ENCODE measurements around the gene FOXA1.
"Not testable (repeated sequence)": the region's sequence is repeated elsewhere in the genome, so short reads cannot be mapped to it uniquely, and the experiment has no call there.

Gene FOXA1

DNA sequence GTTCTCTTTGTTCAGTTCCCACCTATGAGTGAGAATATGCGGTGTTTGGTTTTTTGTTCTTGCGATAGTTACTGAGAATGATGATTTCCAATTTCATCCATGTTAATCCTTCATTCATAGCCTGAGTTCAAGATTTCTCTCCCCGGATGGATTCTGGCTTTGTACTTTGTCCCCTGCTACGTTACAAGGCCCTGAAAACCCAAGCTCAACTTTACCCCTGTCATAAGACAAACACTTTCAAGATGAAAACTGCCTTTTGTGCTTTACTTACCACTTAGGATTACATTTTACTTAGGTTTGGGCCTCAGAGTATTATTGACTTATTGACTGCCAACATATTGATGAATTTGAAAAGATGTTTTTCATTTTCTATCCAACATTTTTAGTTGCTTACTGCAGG, 36.3 kb downstream of the FOXA1 start:
- DNase-seq (ENCODE audit: low read depth): no peak

GRCh38 chr14:37555596-37555995, 39.5 kb downstream of the FOXA1 start:
- DNase-seq (ENCODE audit: low read depth): not testable (repeated sequence)

- DNase-seq (ENCODE audit: low read depth): no peak
These were observed 41.0 kb downstream of the FOXA1 start for GRCh38 chr14:37553935-37554550.

DNA sequence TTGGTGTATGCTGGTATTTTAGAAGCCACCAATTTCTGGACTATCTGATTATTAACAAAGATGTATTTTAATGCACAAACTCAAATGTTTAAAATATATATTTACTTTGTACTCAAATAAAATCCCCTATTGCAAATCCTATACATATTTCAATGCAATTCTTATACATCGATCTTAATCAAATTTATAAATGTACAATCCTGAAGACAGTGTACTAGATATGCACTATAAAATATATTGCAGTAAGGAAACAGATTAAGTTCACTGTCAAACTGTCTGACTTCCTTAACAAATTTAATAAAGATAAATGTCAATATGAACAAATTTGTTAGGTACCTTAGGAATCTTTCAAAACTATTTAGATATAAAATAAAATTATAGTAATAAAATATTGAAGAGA, 43.9 kb downstream of the FOXA1 start:
- no peak for DNase-seq (ENCODE audit: low read depth)

DNA sequence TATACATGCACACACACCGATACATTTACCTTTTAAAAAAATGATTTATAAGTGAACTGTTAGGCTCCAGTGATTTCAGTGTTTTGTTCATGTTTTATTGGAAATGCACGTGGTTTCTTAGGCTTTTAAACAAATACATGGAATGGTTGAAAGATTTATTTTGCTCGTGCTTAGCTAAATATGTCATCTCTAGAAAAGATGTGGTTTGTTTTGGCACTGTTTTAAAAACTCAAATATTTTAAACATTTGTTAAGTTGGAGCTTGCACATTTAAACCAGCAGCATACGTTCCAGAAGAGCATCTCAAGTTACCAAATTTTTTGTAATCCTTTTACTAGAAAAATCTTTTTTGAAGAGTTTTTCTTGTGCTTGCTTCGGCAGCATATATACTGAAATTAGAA, 44.5 kb downstream of the FOXA1 start:
- peak; percentile 42 for DNase-seq (ENCODE audit: low read depth)

DNA sequence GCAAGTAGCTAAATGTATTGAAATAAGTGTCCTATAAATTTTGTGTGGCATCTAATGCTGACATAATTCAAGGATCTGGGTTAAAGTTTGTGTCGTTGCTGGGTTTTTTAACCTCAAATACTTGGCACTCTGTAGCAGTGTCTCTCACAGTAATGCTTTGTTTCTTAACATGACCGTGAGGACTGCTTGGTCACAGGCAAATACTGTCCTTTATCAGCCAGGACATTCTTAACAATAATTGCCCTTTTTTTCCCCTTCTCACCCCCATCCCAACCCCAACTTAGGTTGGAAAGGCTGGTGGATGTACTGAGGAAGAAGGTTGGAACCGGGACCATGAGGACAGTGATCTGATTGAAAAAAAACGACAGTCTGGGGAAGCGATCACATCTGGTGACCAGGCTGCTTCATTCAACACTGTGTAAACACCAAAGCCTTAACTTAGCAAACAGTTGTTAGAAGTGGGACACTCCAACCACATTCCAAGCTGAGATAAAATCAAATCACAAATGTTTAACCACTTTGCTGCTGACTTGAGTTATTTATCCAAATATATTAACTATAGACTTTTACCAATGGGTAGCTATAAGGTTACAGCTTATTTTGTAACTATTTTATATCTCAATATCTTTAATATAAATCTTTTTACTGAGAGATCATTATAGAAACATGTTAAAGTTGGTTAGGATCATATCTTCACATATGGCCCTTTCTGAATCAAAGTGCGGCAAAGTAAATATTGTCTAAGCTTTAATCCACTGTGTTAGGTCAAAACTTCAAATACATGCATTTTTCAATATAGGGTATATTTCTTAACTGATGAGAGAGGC, 48.2 kb downstream of the FOXA1 start:
- DNase-seq (ENCODE audit: low read depth): peak; percentile 26

DNA sequence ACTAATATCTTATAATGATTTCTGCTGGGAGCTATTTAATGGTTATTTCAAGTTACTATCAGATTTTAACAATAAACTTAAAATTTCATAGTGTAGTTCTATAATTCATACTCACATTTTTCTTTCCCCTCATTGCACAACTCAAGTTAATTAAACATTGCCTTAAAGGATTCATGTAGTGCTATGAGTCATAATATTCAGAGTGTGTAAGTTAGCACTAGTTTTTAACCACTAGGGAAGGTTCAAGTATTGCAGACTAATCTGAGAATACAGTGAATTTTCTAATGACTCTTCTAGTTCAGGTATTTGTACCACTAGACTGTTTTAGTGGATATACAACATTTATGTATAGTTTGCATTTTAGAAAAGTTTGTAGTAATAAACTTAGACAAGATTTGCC, 49.9 kb downstream of the FOXA1 start:
- DNase-seq (ENCODE audit: low read depth): no peak

GRCh38 chr14:37544407-37544806, 50.6 kb downstream of the FOXA1 start:
- DNase-seq (ENCODE audit: low read depth): no peak

- DNase-seq (ENCODE audit: low read depth): no peak
These were observed 55.1 kb downstream of the FOXA1 start for GRCh38 chr14:37539992-37540391.

All from GM04504 (cell line).